SK-N-SH (cell line): ENCODE results near the gene TNRC6A. TPM values are rescaled to one million over a fixed set of nuclear protein-coding genes. Genes with fewer than 3 reads are reported as not detected.

Experiments used
- CTCF ChIA-PET: fragments of 300-600, 350-600 bp; formaldehyde crosslinking; extraction: SDS; loops from one replicate; lab custom pipeline; 2021; lab: Yijun Ruan, JAX
- POLR2A ChIA-PET: fragments of 350-600 bp; sonication (Branson Sonifier 250); formaldehyde crosslinking; extraction: SDS; loops from one replicate; lab custom pipeline; 2020; ENCODE audit warnings: antibody characterized with exemption, inconsistent platforms; lab: Yijun Ruan, JAX
- DNase-seq: peaks from one replicate; pipeline ENCODE4 v3.0.0; 2012
- H2AFZ ChIP-seq: fragments of 200-600 bp; sonication (generic); 2 replicates; pipeline ENCODE4 v1.8.1; 2016; ENCODE audit warnings: antibody characterized with exemption, mild to moderate bottlenecking, low read depth
- H3F3A ChIP-seq: fragments of 200-600 bp; sonication (generic); replicated peaks from 2 replicates; pipeline ENCODE3; 2016; ENCODE audit warnings: antibody characterized with exemption, mild to moderate bottlenecking; ENCODE audit not compliant: insufficient read depth
- H3K27ac ChIP-seq, 2 experiments: fragments of 200-500 bp in 1 of 2; fragments of 200-600 bp in 1 of 2; sonication (Bioruptor generic) in 1 of 2; sonication (generic), shearing (Covaris generic) in 1 of 2; 2 replicates each; pipeline versions ENCODE4 v1.5.1 to v1.6.1; 2014 to 2016; ENCODE audit warnings: low read depth in 2 of 2, inconsistent platforms in 1 of 2, low read length in 1 of 2, mild to moderate bottlenecking in 1 of 2, mixed read lengths in 1 of 2
- H3K27me3 ChIP-seq: fragments of 200-600 bp; sonication (generic), shearing (Covaris generic); 2 replicates; pipeline ENCODE4 v1.6.1; 2016; ENCODE audit warnings: mixed run types; ENCODE audit not compliant: insufficient read depth
- H3K36me3 ChIP-seq, 2 experiments: fragments of 200-500 bp in 1 of 2; fragments of 200-600 bp in 1 of 2; sonication (Bioruptor generic) in 1 of 2; sonication (generic) in 1 of 2; replicated peaks in 1 of 2; 2 replicates each; pipeline versions ENCODE3 to v1.5.1; 2014 to 2016; ENCODE audit warnings: low read length in 1 of 2, mild to moderate bottlenecking in 1 of 2; ENCODE audit not compliant: insufficient read depth in 2 of 2, control insufficient read depth in 1 of 2
- H3K4me1 ChIP-seq, 2 experiments: fragments of 200-500 bp in 1 of 2; fragments of 200-600 bp in 1 of 2; sonication (Bioruptor generic) in 1 of 2; sonication (generic), shearing (Covaris generic) in 1 of 2; 2 replicates each; pipeline versions ENCODE4 v1.5.1 to v1.6.1; 2014 to 2016; ENCODE audit warnings: low read depth in 1 of 2, low read length in 1 of 2, mixed run types in 1 of 2; ENCODE audit not compliant: insufficient read depth in 2 of 2, control insufficient read depth in 1 of 2
- H3K4me2 ChIP-seq: fragments of 200-600 bp; sonication (generic), shearing (Covaris generic); 2 replicates; pipeline ENCODE4 v1.6.1; 2017; ENCODE audit warnings: mixed run types
- H3K4me3 ChIP-seq, 2 experiments: fragments of 200-500 bp in 1 of 2; fragments of 200-600 bp in 1 of 2; sonication (Bioruptor generic) in 1 of 2; sonication (generic), shearing (Covaris generic) in 1 of 2; 2 replicates each; pipeline versions ENCODE4 v1.5.1 to v1.8.1; 2014 to 2016; ENCODE audit warnings: low read depth in 2 of 2, inconsistent platforms in 1 of 2, low read length in 1 of 2, mild to moderate bottlenecking in 1 of 2, mixed read lengths in 1 of 2, moderate library complexity in 1 of 2
- H3K79me2 ChIP-seq: fragments of 200-600 bp; sonication (generic); 2 replicates; pipeline ENCODE4 v1.8.1; 2017; ENCODE audit warnings: mild to moderate bottlenecking; ENCODE audit not compliant: insufficient read depth
- H3K9ac ChIP-seq: fragments of 200-600 bp; sonication (generic); 2 replicates; pipeline ENCODE4 v1.6.1; 2017; ENCODE audit warnings: mixed run types
- H3K9me2 ChIP-seq: fragments of 200-600 bp; sonication (generic); 2 replicates; pipeline ENCODE4 v1.6.1; 2017; ENCODE audit warnings: mixed run types
- H3K9me3 ChIP-seq: fragments of 200-600 bp; sonication (generic); 2 replicates; pipeline ENCODE4 v1.6.1; 2017; ENCODE audit warnings: mixed run types, mild to moderate bottlenecking, moderate library complexity
- H4K20me1 ChIP-seq: fragments of 200-600 bp; sonication (generic); 2 replicates; pipeline ENCODE4 v1.6.1; 2017; ENCODE audit warnings: mild to moderate bottlenecking, mixed run types; ENCODE audit not compliant: insufficient read depth
- CHD2 ChIP-seq: fragments of 150-350 bp; IDR thresholded peaks from 2 replicates; pipeline ENCODE4 v1.6.1; 2018; ENCODE audit warnings: low read length; ENCODE audit not compliant: partially characterized antibody
- EP300 ChIP-seq, 2 experiments: IDR thresholded peaks; 2 replicates each; pipeline versions ENCODE4 v1.4.0 to v1.6.1; 2012; ENCODE audit warnings: borderline replicate concordance in 1 of 2, low read depth in 1 of 2, low read length in 1 of 2
- FOSL2 ChIP-seq: IDR thresholded peaks from 2 replicates; pipeline ENCODE4 v1.4.0; 2012; ENCODE audit warnings: low read depth, mild to moderate bottlenecking, moderate library complexity, borderline replicate concordance
- FOXM1 ChIP-seq: IDR thresholded peaks from 2 replicates; pipeline ENCODE4 v1.4.0; 2012; ENCODE audit warnings: low read depth, mild to moderate bottlenecking
- GATA2 ChIP-seq: sonication (generic); formaldehyde crosslinking; IDR thresholded peaks from 2 replicates; pipeline ENCODE4 v1.5.0; 2020; ENCODE audit warnings: mild to moderate bottlenecking, missing genetic modification reagents
- IRF3 ChIP-seq: fragments of 150-350 bp; IDR thresholded peaks from 2 replicates; pipeline ENCODE4 v1.6.1; 2016; ENCODE audit warnings: mild to moderate bottlenecking, low read depth, low read length
- JUND ChIP-seq: IDR thresholded peaks from 2 replicates; pipeline ENCODE4 v1.4.0; 2012
- NRF1 ChIP-seq: IDR thresholded peaks from 2 replicates; pipeline ENCODE4 v1.6.1; 2012; ENCODE audit warnings: low read depth, mild to moderate bottlenecking, low read length
- PBX3 ChIP-seq: IDR thresholded peaks from 2 replicates; pipeline ENCODE4; 2012
- RAD21 ChIP-seq: IDR thresholded peaks from 2 replicates; pipeline ENCODE4 v1.6.1; 2012; ENCODE audit warnings: mild to moderate bottlenecking, low read length
- RCOR1 ChIP-seq: fragments of 150-350 bp; IDR thresholded peaks from 2 replicates; pipeline ENCODE4 v1.6.1; 2017; ENCODE audit warnings: antibody characterized with exemption, low read length
- RFX5 ChIP-seq: IDR thresholded peaks from 2 replicates; pipeline ENCODE4 v1.6.1; 2012; ENCODE audit warnings: mild to moderate bottlenecking, improper control_type of control experiment, low read length
- SIN3A ChIP-seq: IDR thresholded peaks from 2 replicates; pipeline ENCODE4 v1.6.1; 2012; ENCODE audit warnings: low read depth, mild to moderate bottlenecking, low read length, moderate library complexity, borderline replicate concordance
- SMC3 ChIP-seq: IDR thresholded peaks from 2 replicates; pipeline ENCODE4 v1.6.1; 2012; ENCODE audit warnings: low read depth, low read length, improper control_type of control experiment
- TCF12 ChIP-seq: IDR thresholded peaks from 2 replicates; pipeline ENCODE4 v1.4.0; 2012
- TEAD4 ChIP-seq: IDR thresholded peaks from 2 replicates; pipeline ENCODE4 v1.4.0; 2012; ENCODE audit warnings: mild to moderate bottlenecking, borderline replicate concordance; ENCODE audit not compliant: insufficient read depth
- YY1 ChIP-seq: IDR thresholded peaks from 2 replicates; pipeline ENCODE4 v1.4.0; 2012; ENCODE audit warnings: low read depth, mild to moderate bottlenecking
- WGBS: methylation state at CpG from one replicate; pipeline ENCODE4 v1.1.6; 2017; ENCODE audit warnings: low lambda C conversion rate; 5-methylcytosine and 5-hydroxymethylcytosine counted together
- polyA plus RNA-seq, 3 experiments: library from polyadenylated mRNA; depleted of rRNA; stranded (reverse); fragments of >200 nt; gene quantifications; 2 replicates each; pipeline ENCODE4 v1.2.3, GENCODE V29; 2012

The TNRC6A gene
- polyA plus RNA-seq, 1 of the 3 experiments (the other 2 are of a cell fraction) = 32.5 TPM

- Histone ChIP-seq H3K27ac (peak overlapping the region; percentile 56 to 73; a peak in 3 of 4 replicates), H3K4me3 (no peak overlapping the region; a peak in 1 of 4 replicates)
Measured at GRCh38 chr16:24736758-24737157, 7.3 kb downstream of the TNRC6A start.

GRCh38 chr16:24737391-24737871 is 8.0 kb downstream of the TNRC6A start:
- CTCF ChIA-PET = no interaction called here
- no peaks in the 10 kb centered on the region for H3K9me3 ChIP-seq
- peak overlapping the region; percentile 56 to 73; a peak in 3 of 4 replicates for H3K27ac ChIP-seq
- 30% methylated on average over 3 of the region's 3 CpGs for WGBS
- peaks cover 9 to 27% of the 10 kb centered on the region in 2 experiments; a peak in 3 of 4 replicates for H3K4me1 ChIP-seq
- H3K27me3 ChIP-seq = no peaks in the 10 kb centered on the region
- no peaks in the 10 kb centered on the region for H3K9me2 ChIP-seq
- peaks cover 19 to 32% of the 10 kb centered on the region in 2 experiments for H3K36me3 ChIP-seq
- peak overlapping the region; percentile 52 for H3K4me2 ChIP-seq
- TF ChIP-seq TCF12 (no peak), PBX3 (0 out of 2 replicates have a peak, but pooled peaks have one; percentile 22), JUND (peak; percentile 40), RCOR1 (no peak), FOSL2 (peak; percentile 70; the same call in 1 of the 2 replicates), EP300 (IDR thresholded peaks at IDR 0.05; ENCODE audit: borderline replicate concordance in 1 of 2, low read depth in 1 of 2, low read length in 1 of 2) (0 out of 4 replicates have a peak, but pooled peaks of 1 of the 2 experiments have one; percentile 6)
- no peak overlapping the region for H2AFZ ChIP-seq
- POLR2A ChIA-PET = no interaction called here
- H3K9ac ChIP-seq = no peak overlapping the region; the same call in 1 of the 2 replicates
- H4K20me1 ChIP-seq = peaks cover 98% of the 10 kb centered on the region
- H3K4me3 ChIP-seq = no peak overlapping the region; a peak in 2 of 4 replicates
- H3F3A ChIP-seq = peaks cover 36% of the 10 kb centered on the region
- H3K79me2 ChIP-seq = peaks cover 99% of the 10 kb centered on the region
- DNase-seq = no peak

More at GRCh38 chr16:24736758-24737157, 7.3 kb downstream of the TNRC6A start:
- DNase-seq = no peak
- Histone ChIP-seq H3K36me3 (peaks cover 26 to 39% of the 10 kb centered on the region in 2 experiments), H3K27me3 (no peaks in the 10 kb centered on the region), H3K79me2 (peaks cover 99% of the 10 kb centered on the region), H3F3A (peaks cover 36% of the 10 kb centered on the region), H3K4me1 (peaks cover 8 to 31% of the 10 kb centered on the region in 2 experiments; a peak in 3 of 4 replicates)
- CTCF ChIA-PET = no interaction called here
- 52% methylated on average over 5 of the region's 5 CpGs for WGBS
- no peak for TF ChIP-seq SIN3A
- TF ChIP-seq SMC3 = no peak
- TF ChIP-seq CHD2 = no peak
- no peak for TF ChIP-seq TEAD4
- TF ChIP-seq GATA2 (CRISPR knock-in tag) = no peak
- no peak for TF ChIP-seq NRF1
- TF ChIP-seq RAD21 = no peak
- TF ChIP-seq IRF3 = no peak
- TF ChIP-seq FOXM1 = no peak
- no peak for TF ChIP-seq YY1
- no peak for TF ChIP-seq RFX5
- TF ChIP-seq FOSL2 = no peak
- TF ChIP-seq, all 33 proteins: peak for 0
- POLR2A ChIA-PET = no interaction called here
- Histone ChIP-seq H3K9ac (no peak overlapping the region; the same call in 1 of the 2 replicates), H3K4me2 (peak overlapping the region; percentile 52), H2AFZ (no peak overlapping the region), H3K9me3 (no peaks in the 10 kb centered on the region), H4K20me1 (peaks cover 98% of the 10 kb centered on the region), H3K9me2 (no peaks in the 10 kb centered on the region)
